CD4-positive, alpha-beta memory T cell (primary cell): ENCODE measurements around the gene C8G. TPM values are rescaled to one million over a fixed set of nuclear protein-coding genes. Genes with fewer than 3 reads are reported as not detected.

ENCODE experiments used
- CTCF ChIA-PET: fragments of 350-600 bp; sonication (Branson Sonifier 250); formaldehyde crosslinking; loops from one replicate; lab custom pipeline; 2021; ENCODE audit warnings: inconsistent platforms; ENCODE audit not compliant: partially characterized antibody; lab: Charles Lee
- POLR2A ChIA-PET: fragments of 350-600 bp; sonication (Branson Sonifier 250); formaldehyde crosslinking; loops from one replicate; lab custom pipeline; 2021; ENCODE audit not compliant: partially characterized antibody; lab: Charles Lee
- DNase-seq, 5 donors: peaks; one replicate each; pipeline versions ENCODE4 v3.0.0 to v3.0.0-alpha.2; 2020 to 2022; ENCODE audit warnings: mixed read lengths in 1 of 5
- H3K27ac ChIP-seq: one replicate; pipeline ENCODE4 v1.7.0; 2013; ENCODE audit warnings: low read depth, low read length
- H3K27me3 ChIP-seq: 2 replicates; pipeline ENCODE4 v1.7.0; 2013; ENCODE audit warnings: mild to moderate bottlenecking, low read length, moderate library complexity; ENCODE audit not compliant: insufficient read depth
- H3K36me3 ChIP-seq: 2 replicates; pipeline ENCODE4 v1.7.0; 2013; ENCODE audit warnings: mild to moderate bottlenecking, low read length, moderate library complexity; ENCODE audit not compliant: insufficient read depth
- H3K4me1 ChIP-seq: 2 replicates; pipeline ENCODE4 v1.7.0; 2013; ENCODE audit warnings: mild to moderate bottlenecking, low read length, moderate library complexity; ENCODE audit not compliant: insufficient read depth
- H3K4me3 ChIP-seq, 2 donors: one replicate each; pipeline ENCODE4 v1.7.0; 2013; ENCODE audit warnings: low read length in 2 of 2, mild to moderate bottlenecking in 1 of 2
- H3K9me3 ChIP-seq, 2 donors: one replicate each; pipeline ENCODE4 v1.7.0; 2013; ENCODE audit warnings: low read length in 2 of 2, control low read depth in 1 of 2; ENCODE audit not compliant: control insufficient read depth in 1 of 2
- H3K27ac Mint-ChIP-seq, 7 donors: one replicate each; pipeline ENCODE4 v1.8.0; 2020 to 2021; ENCODE audit warnings: mixed read lengths in 7 of 7, mild to moderate bottlenecking in 6 of 7, inconsistent platforms in 3 of 7, moderate library complexity in 3 of 7
- H3K27me3 Mint-ChIP-seq, 2 donors: one replicate each; pipeline ENCODE4 v1.8.0; 2020 to 2021; ENCODE audit warnings: mixed read lengths in 2 of 2
- H3K36me3 Mint-ChIP-seq, 2 donors: one replicate each; pipeline ENCODE4 v1.8.0; 2020 to 2021; ENCODE audit warnings: mixed read lengths in 2 of 2, inconsistent platforms in 1 of 2, mild to moderate bottlenecking in 1 of 2
- H3K4me1 Mint-ChIP-seq, 4 donors: one replicate each; pipeline ENCODE4 v1.8.0; 2020 to 2021; ENCODE audit warnings: mixed read lengths in 4 of 4, mild to moderate bottlenecking in 1 of 4
- H3K4me3 Mint-ChIP-seq, 8 donors: one replicate each; pipeline ENCODE4 v1.8.0; 2020 to 2021; ENCODE audit warnings: mixed read lengths in 8 of 8, mild to moderate bottlenecking in 7 of 8, moderate library complexity in 6 of 8, inconsistent platforms in 3 of 8
- H3K9me3 Mint-ChIP-seq, 8 donors: one replicate each; pipeline ENCODE4 v1.8.0; 2020 to 2021; ENCODE audit warnings: mixed read lengths in 8 of 8, mild to moderate bottlenecking in 5 of 8, inconsistent platforms in 3 of 8, moderate library complexity in 1 of 8
- intact Hi-C: fragments of 100-400 bp; cut with micrococcal nuclease; formaldehyde crosslinking; loops from one replicate; pipeline ENCODE4 v1.15.1; 2023
- polyA plus RNA-seq, 2 donors: library from polyadenylated mRNA; unstranded; fragments of 300-500 nt; fragmentation: Illumina TruSeq; gene quantifications; one replicate each; pipeline ENCODE4 v1.2.3, GENCODE V29; 2021
- total RNA-seq, 2 experiments: library from RNA; stranded (reverse); gene quantifications; one replicate each; pipeline ENCODE4 v1.2.3, GENCODE V29; 2021

The C8G gene
- total and polyA plus RNA-seq, 4 experiments from 2014 or later = 0.60 to 2.2 (median 2.2) TPM; not detected in 1

DNA sequence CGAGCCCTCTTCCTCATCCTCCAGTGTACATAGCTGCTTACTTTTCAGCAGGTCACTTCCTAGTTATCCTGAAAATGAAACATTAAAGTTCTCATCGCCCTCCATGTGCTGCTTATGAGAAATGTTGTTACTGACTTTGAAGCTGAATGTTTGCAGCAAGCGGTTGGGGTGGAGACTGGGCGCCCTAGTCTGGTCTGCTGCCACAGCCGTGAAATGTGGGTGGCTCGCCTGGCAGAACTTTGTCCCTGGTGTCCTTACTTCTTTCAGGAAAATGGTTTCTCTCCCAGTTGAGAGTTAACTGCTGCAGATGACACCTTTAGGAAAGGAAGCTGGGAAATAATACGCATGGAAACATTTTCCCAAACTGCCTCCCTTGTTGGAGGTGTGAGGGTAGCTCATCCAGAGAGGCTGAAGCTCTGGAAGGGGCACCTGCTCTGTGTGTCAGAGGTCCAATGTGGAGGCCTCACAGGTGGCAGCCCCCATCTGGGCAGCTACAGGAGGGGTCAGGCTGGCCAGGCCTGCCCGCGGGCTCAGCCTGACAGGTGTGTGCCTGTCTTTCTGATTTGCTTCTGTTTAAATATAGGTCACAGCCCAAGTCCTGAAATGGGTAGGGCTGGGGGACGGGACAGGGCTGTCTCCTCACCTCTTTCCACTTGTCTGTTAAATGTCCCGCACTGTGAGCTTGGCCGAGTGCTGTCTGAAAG lies 34.7 kb upstream of the C8G start:
- Mint-ChIP-seq H3K9me3 (no peaks in the 10 kb centered on the region), H3K4me1 (peaks cover 6 to 17% (median 7%) of the 10 kb centered on the region in 4 donors), H3K27me3 (no peaks in the 10 kb centered on the region), H3K4me3 (no peak overlapping the region), H3K27ac (no peak overlapping the region), H3K36me3 (peaks cover 23 to 26% of the 10 kb centered on the region in 2 donors)
- DNase-seq = no peak
- H3K27me3 ChIP-seq = no peaks in the 10 kb centered on the region
- peaks cover 29% of the 10 kb centered on the region for H3K36me3 ChIP-seq
- no peak overlapping the region for H3K4me3 ChIP-seq
- intact Hi-C loops = no loop called here
- POLR2A ChIA-PET = interaction anchor here (0.5 to 1.5 kb wide), 2 partner anchors 24 to 38 kb away, joined by 3 to 4 read pairs; partner anchors contain the start of gene TRAF2
- CTCF ChIA-PET = no interaction called here
- no peak overlapping the region for H3K27ac ChIP-seq
- no peaks in the 10 kb centered on the region for H3K9me3 ChIP-seq
- peaks cover 2% of the 10 kb centered on the region for H3K4me1 ChIP-seq

DNA sequence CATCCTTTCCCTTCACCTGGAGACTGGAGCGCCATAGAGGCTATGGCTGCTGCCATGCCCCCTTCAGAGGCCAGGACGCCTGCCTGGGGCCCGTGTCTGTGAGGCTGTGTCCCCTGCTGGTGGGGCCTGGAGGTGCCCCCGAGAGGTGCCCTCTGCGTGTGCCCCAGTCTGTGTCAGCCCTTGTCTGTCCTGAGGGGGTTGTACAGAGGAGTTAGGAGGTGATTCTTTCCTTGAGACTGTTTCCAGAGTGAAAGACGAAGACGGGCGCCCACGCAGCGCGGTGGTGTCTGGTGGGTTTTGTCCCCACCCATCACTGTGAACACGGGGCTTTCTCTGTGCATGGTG lies 34.2 kb upstream of the C8G start:
- Histone ChIP-seq H3K27me3 (no peaks in the 10 kb centered on the region), H3K9me3 (no peaks in the 10 kb centered on the region), H3K4me1 (no peaks in the 10 kb centered on the region), H3K36me3 (peaks cover 35% of the 10 kb centered on the region), H3K27ac (no peak overlapping the region), H3K4me3 (no peak overlapping the region)
- POLR2A ChIA-PET = no interaction called here
- peaks cover 26 to 28% of the 10 kb centered on the region in 2 donors for H3K36me3 Mint-ChIP-seq
- H3K27me3 Mint-ChIP-seq = no peaks in the 10 kb centered on the region
- intact Hi-C loops = no loop called here
- no peak for DNase-seq
- peaks cover 4 to 19% (median 6%) of the 10 kb centered on the region in 4 donors for H3K4me1 Mint-ChIP-seq
- CTCF ChIA-PET = interaction anchor here (0.7 kb wide), 1 partner anchor 132 kb away, joined by 4 read pairs; no protein-coding TSS in a partner anchor
- H3K9me3 Mint-ChIP-seq = no peaks in the 10 kb centered on the region
- H3K4me3 Mint-ChIP-seq = no peak overlapping the region
- H3K27ac Mint-ChIP-seq = no peak overlapping the region

DNA sequence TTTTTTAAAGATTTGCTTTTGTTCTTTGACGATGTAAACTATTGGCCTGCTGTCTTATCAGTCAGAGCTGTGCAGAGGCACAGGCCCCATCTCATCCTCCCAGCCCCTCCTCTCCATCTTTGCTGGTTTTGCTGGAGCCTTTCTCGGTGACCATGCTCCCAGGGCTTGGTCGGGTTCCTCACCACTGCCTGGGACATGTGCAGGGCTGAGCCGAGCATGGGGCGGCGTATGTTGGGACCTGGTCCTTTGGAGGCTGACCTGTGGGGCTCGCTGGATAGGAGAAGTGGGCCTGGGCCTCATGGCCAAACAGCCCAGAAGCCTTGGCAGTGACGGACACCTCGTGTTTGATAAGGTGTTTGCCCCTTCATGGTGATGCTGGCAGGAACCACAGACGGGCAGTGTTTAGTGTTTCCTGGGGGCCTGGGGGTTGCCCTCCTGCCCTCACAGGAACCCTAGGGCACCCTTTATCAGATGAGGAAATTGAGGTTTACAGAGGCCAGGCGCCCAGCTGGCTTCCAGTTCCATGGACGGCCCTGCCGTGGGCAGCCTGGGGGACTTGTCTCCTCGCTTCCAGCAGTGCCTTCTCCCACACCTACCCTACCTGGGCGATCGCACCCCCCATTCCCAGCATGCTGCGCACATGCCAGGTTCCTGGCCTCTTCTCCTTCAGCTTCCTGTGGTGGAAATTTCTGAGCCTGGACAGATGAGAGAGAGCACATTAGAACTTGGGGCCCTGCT lies 31.2 kb upstream of the C8G start:
- no peak overlapping the region for H3K27ac ChIP-seq
- no peak overlapping the region for H3K4me3 ChIP-seq
- no peaks in the 10 kb centered on the region for H3K27me3 ChIP-seq
- no peaks in the 10 kb centered on the region for H3K4me1 ChIP-seq
- peaks cover 3 to 16% (median 6%) of the 10 kb centered on the region in 4 donors for H3K4me1 Mint-ChIP-seq
- peak overlapping the region in 1 of 7 donors; percentile 37 for H3K27ac Mint-ChIP-seq
- DNase-seq = no peak
- H3K27me3 Mint-ChIP-seq = no peaks in the 10 kb centered on the region
- H3K9me3 ChIP-seq = no peaks in the 10 kb centered on the region
- peaks cover 46% of the 10 kb centered on the region for H3K36me3 ChIP-seq
- ChIA-PET POLR2A (no interaction called here), CTCF (no interaction called here)
- intact Hi-C loops = no loop called here
- peaks cover 38 to 42% of the 10 kb centered on the region in 2 donors for H3K36me3 Mint-ChIP-seq
- H3K4me3 Mint-ChIP-seq = no peak overlapping the region
- H3K9me3 Mint-ChIP-seq = no peaks in the 10 kb centered on the region

DNA sequence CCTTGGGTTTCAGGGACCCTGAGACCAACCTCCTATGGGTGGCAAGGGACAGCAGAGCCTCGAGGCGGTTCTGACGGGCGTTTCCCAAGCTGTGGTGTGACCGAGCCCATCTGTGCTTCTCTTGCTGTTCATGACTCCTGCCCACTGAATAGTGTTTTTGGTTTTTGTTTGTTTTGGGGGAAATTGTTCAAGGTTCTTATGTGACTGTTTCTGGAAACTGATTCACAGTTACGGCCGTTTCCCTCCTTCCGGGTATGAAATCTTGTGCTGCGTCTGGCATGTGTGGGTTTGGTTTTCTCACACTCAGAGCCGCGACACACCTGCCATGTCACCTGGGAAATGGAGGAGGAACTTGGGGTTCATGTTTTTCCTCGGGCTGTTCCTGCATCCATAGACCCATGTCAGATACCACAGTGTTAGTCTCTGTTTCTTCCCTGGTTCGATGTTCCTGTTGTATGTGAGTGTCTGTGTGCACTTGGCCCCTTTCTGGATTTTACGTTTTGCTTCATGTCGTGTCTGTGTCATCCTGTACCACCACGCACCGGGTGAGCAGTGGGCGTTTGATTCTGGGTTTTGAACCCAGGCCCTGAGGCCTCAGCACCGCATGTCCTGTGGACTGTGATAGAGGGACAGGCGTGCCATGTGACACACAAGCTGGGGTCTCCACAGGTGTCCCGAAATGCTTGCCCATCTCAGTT lies 29.3 kb upstream of the C8G start:
- no peaks in the 10 kb centered on the region for H3K4me1 ChIP-seq
- H3K27ac ChIP-seq = no peak overlapping the region
- H3K4me3 Mint-ChIP-seq = no peak overlapping the region
- H3K4me3 ChIP-seq = no peak overlapping the region
- H3K9me3 ChIP-seq = no peaks in the 10 kb centered on the region
- intact Hi-C loops = no loop called here
- H3K27me3 Mint-ChIP-seq = no peaks in the 10 kb centered on the region
- H3K36me3 ChIP-seq = peaks cover 50% of the 10 kb centered on the region
- no peak for DNase-seq
- H3K4me1 Mint-ChIP-seq = peaks cover 1 to 13% (median 5%) of the 10 kb centered on the region in 4 donors
- no peaks in the 10 kb centered on the region for H3K9me3 Mint-ChIP-seq
- CTCF ChIA-PET = no interaction called here
- peaks cover 39 to 49% of the 10 kb centered on the region in 2 donors for H3K36me3 Mint-ChIP-seq
- POLR2A ChIA-PET = no interaction called here
- no peaks in the 10 kb centered on the region for H3K27me3 ChIP-seq
- no peak overlapping the region for H3K27ac Mint-ChIP-seq

DNA sequence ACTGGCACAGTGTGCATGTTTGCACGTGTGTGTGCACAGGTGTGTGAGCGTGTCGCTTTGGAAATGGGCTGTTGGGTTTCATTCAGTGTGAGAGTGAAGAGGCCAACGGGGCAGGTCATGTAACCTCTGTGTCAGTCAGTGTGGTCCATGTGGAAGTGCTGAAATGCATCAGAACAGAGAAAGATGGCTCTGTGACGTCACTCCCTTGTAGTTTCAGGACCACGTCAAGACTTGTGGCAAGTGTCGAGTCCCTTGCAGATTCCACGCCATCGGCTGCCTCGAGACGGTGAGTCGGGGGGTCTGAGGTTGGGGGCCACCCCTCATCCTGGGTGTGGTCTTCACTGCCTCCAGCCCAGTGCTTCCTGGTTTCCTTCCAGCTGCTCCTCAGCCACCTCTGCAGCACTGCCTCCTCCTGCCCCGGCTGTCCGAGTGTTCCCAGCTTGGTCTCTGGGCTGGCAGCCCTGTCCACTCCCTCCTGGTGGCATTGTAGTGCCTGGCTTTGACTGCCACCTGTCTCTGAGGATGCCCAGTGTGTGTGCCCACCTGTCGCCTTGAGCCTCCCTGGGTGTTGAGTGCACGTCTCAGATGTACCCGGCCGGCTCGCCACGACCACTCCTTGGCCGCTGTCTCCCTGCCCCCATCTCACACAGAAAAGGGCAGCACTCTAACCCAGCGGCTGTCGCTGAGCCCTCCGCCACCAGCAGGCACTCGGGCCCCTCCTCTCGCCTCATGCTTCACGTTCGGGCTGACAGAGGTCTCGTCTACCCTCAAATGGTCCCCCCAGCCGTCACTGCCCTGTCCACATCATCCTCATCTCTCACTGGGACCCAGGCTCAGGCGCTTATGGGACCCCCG lies 28.5 kb upstream of the C8G start:
- peaks cover 37 to 49% of the 10 kb centered on the region in 2 donors for H3K36me3 Mint-ChIP-seq
- Histone ChIP-seq H3K27ac (no peak overlapping the region), H3K9me3 (no peaks in the 10 kb centered on the region), H3K4me3 (no peak overlapping the region), H3K27me3 (no peaks in the 10 kb centered on the region), H3K36me3 (peaks cover 57% of the 10 kb centered on the region), H3K4me1 (no peaks in the 10 kb centered on the region)
- POLR2A ChIA-PET = no interaction called here
- no peaks in the 10 kb centered on the region for H3K27me3 Mint-ChIP-seq
- DNase-seq = no peak
- H3K27ac Mint-ChIP-seq = peak overlapping the region in 2 of 7 donors; percentile 17 to 30
- intact Hi-C loops = no loop called here
- peaks cover 1 to 11% (median 5%) of the 10 kb centered on the region in 4 donors for H3K4me1 Mint-ChIP-seq
- no peak overlapping the region for H3K4me3 Mint-ChIP-seq
- H3K9me3 Mint-ChIP-seq = no peaks in the 10 kb centered on the region
- CTCF ChIA-PET = no interaction called here

DNA sequence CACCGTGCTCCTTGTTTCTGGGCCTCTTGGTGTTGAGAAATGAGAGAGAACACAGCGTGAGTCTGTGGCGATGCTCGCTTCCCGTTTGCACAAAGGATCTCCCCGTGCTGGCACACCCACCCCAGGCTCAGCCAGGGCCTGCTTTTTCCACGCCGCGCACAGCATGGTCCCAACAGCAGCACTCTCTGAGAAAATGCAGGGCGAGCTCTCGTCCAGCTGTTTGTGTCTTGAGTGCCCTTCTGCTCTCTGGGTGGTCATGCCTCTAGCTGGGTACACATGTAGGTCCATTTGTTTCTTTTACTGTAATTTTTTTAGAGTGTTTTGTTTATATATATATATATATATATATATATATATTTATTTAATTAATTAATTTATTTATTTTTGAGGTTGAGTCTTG lies 27.1 kb upstream of the C8G start:
- DNase-seq = no peak
- Mint-ChIP-seq H3K27me3 (no peaks in the 10 kb centered on the region), H3K4me1 (peaks cover 1 to 13% (median 7%) of the 10 kb centered on the region in 4 donors), H3K27ac (peak overlapping the region in 1 of 7 donors; percentile 88), H3K9me3 (no peaks in the 10 kb centered on the region), H3K4me3 (no peak overlapping the region), H3K36me3 (peaks cover 40 to 55% of the 10 kb centered on the region in 2 donors)
- Histone ChIP-seq H3K4me1 (no peaks in the 10 kb centered on the region), H3K27ac (no peak overlapping the region), H3K27me3 (no peaks in the 10 kb centered on the region), H3K9me3 (no peaks in the 10 kb centered on the region), H3K4me3 (no peak overlapping the region), H3K36me3 (peaks cover 65% of the 10 kb centered on the region)
- CTCF ChIA-PET = no interaction called here
- intact Hi-C loops = no loop called here
- POLR2A ChIA-PET = no interaction called here
